Measurements from ENCODE around the gene COL15A1.
A peak's percentile ranks its signal among the peaks of the same experiment; 100 is the strongest.

The COL15A1 gene

GRCh38 chr9:98974106-98974505 is 30.4 kb downstream of the COL15A1 start:
- DNase-seq: no peak

GRCh38 chr9:98974554-98974953 is 30.8 kb downstream of the COL15A1 start:
- DNase-seq: no peak

GRCh38 chr9:98974994-98975712 is 31.4 kb downstream of the COL15A1 start:
- DNase-seq: peak; percentile 67

- DNase-seq: no peak
Measured at GRCh38 chr9:98975838-98976237, 32.1 kb downstream of the COL15A1 start.

- no peak for DNase-seq
Measured at GRCh38 chr9:98977246-98977714, 33.6 kb downstream of the COL15A1 start.

- DNase-seq: no peak
Measured at GRCh38 chr9:98977813-98978212, 34.1 kb downstream of the COL15A1 start.

GRCh38 chr9:98978231-98978681 is 34.5 kb downstream of the COL15A1 start:
- no peak for DNase-seq

- no peak for DNase-seq
Measured at GRCh38 chr9:98980291-98980690, 36.6 kb downstream of the COL15A1 start.

- DNase-seq: no peak
Measured at GRCh38 chr9:98983295-98984268, 39.9 kb downstream of the COL15A1 start.

- no peak for DNase-seq
Measured at GRCh38 chr9:98985596-98985995, 41.9 kb downstream of the COL15A1 start.

GRCh38 chr9:98986866-98987651 is 43.4 kb downstream of the COL15A1 start:
- no peak for DNase-seq

- DNase-seq: peak; percentile 46
Measured at GRCh38 chr9:98989036-98990000, 45.6 kb downstream of the COL15A1 start.

GRCh38 chr9:98990181-98990870 is 46.6 kb downstream of the COL15A1 start:
- DNase-seq: no peak

- no peak for DNase-seq
Measured at GRCh38 chr9:98992107-98992884, 48.6 kb downstream of the COL15A1 start.

GRCh38 chr9:98992885-98993569 is 49.3 kb downstream of the COL15A1 start:
- DNase-seq: no peak

GRCh38 chr9:98993570-98993945 is 49.9 kb downstream of the COL15A1 start:
- DNase-seq: peak; percentile 97

GRCh38 chr9:98994172-98995058 is 50.7 kb downstream of the COL15A1 start:
- peak; percentile 67 for DNase-seq

- DNase-seq: no peak
Measured at GRCh38 chr9:98995059-98995671, 51.5 kb downstream of the COL15A1 start.
